ENCODE data around the gene SBNO2.

SBNO2 gene

DNA sequence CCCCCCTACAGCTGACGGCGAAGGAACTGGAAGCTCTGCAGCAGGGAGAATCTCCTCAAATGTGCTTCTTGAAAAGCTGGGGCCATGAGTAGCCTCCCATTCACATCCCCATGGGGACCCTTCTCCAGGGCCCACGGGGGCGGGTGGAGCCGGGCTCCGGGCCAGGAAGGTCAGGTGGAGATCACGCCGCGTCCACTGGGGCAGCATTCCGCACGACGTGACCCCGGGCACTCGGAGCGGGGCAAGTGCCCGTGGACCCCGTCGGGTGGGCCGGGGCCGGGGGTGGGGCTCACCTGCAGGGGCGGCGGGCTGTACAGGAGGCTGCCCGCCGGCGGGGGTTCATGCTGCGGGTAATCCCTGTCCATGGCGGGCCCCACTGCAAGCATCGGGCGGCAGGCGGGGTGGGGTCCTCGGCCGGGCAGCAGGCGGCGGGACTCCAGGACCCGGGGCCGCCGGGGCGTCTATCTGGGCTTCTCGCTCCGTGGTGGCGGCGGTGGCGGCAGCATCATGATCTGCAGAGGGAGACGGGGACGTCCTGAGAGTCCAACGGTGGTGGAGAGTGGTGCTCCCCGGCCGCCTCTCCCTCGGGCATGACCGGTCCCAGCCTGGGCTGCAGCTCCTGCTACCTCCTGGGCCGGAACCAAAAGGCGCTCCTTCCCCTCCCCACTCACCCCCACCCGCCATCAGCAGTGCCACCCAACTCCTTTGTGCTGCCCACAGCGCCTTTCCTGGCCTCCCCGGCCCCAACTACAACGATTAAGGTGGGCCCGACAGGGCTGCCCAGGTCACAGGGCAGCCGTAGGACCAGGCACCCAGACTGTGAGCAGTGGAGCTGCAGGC is 20.0 kb downstream of the SBNO2 start:
- DNase-seq: no peak

DNA sequence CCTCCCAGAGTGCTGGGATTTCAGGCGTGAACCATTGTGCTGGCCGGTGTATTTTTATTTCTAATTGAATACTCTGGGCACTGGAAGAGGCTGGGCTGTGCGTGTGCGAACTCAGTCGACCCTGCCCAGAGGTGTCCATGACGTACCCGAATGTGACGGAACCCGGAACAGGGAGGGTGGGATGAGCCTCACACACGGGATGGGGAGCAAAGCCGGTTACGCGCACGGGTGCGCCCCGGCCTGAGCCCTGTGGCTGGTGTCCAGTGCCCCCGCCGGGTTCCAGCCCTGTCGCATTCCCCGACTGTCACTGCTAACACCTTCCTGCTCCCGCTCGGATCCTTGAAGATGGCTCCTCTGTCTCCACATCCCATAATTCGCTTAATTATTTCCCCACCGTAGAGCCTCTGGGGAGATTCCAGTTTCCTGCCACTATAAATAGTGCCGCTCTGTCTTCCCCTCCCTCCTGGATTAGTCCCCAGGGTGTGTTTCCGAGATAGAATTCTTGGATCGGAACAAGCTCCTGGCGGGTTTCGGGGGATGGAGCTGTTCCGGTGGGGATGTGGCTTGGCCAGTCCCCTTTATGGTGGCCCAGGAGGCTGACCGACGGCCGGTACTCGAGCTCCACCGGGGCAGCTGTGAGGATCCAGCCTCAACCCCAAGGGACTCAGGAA is 22.0 kb downstream of the SBNO2 start:
- no peak for DNase-seq

DNA sequence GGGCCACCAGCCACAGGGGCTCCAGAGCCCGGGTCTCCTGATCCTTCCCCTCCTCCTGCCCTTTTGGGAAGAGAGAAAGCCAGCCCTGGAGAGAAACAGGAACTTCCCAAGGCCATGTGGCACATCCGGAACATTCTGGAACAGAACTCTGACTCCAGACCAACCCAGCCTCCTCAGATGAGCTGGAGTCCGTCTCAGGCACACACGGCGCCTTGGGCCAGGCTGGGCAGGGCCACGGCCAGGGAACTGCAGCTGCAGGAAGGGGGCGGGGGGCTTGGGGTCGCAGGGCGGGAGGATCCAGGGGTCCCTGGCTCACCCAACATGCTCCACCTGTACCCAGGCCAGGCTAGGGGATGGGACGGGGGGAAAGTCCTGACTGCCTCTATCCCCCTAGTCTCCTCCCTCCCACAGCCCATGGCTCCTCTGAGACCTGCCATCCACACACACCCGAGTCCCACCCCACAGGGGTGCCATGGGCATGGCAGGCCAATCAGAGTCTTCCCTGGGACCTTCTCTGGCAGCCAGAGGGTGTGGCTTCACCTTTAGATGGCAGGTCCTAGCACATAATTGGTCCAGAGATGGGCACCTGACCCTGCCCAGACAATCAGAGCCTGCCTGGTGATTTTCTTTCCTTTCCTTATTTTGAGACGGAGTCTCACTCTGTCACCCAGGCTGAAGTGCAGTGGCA is 22.9 kb downstream of the SBNO2 start:
- DNase-seq: no peak

DNA sequence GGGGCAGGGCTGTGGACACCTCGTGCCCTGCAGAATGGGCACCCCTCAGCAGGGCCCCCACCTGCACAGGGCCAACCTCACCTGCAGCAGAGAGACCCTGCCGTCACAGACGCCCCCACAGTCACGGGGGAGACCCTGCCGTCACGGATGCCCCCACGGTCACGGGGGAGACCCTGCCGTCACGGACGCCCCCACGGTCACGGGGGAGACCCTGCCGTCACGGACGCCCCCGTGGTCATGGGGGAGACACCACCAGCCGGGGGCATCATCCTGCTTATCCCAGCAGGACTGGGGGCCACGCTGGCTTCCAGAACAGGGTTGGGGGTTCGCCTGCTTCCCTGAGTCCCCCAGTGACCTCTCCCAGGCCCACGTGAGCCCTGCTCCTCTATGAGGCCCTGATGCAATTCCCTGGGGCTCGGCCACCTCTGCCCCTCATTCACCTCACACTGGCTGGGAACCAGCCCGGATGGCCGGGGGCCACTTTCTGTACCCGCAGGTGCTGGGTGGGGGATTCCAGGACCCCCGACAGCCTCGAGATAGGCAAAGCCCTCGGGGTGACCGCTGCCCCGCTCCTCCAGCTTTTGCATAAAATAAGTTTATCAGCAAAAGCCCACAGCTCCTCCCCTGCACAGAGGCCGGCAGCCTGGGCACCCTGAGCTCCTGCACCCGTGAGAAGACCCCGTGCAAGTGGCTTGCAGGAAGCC is 23.6 kb downstream of the SBNO2 start:
- DNase-seq: no peak

DNA sequence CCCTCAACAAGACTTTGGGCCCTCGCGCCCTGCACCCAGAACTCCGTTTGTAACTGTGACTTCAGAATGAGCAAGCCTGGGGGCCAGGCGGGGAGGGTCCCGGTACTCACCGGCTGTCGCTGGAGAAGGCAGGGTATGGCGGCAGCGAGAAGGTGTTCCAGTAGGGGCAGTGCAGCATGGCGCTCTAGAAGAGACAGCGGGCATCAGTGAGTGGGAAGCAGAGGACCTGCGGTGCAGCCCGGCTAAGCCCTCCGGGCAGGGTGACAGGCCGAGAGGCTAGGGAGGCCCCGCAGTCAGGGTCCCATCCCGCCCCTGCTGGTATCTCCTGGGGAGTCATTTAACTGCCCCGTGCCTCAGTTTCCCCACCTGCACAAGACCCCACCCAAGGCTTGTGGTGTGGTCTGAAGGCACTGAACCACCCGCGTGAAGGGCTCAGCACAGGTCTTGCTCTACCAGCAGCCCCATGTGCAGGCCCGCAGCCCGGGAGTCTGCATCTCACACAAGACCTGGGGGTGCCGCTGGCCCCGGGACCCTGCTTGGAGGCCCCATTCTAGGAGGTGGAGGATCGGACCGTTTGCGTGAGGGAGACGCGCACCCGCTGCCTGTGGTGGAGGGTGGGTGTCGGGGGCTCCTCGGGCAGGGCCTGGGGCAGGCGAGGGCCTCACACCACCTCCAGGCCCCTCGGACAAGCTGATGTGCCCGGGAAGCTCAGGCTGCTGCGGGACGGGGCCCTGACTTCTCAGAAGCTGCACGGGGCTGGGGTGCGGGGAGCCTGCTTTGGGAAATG is 24.6 kb downstream of the SBNO2 start:
- DNase-seq: no peak

DNA sequence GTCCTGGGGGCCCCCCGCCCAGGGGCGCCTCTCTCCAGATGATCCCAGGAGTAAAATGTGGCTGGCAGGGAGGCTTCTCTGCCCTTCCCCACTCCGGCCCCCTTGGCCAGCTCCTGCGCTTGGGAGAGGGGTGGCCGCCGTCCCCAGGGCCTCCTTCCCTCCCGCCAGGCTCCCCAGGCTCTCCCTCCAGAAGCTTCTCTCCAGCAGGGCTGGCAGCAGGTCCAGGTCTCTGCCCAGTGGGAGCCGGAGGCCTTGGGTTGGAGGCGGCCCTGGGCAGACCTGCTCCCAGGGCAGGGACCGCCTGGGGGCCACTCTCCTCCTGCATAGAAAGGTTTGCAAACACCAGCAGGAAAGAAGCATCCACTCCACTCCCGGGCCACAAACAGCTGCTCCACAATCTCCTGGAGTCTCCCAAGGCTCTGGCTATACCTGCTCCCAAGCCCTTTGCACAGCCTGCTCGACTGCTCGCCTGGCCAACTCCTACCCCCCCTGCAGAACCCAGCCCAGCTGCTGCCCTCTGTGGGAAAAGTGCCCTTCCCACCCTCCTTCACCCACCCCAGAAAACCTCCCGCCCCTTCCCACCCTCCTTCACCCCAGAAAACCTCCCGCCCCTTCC is 26.0 kb downstream of the SBNO2 start:
- no peak for DNase-seq

DNA sequence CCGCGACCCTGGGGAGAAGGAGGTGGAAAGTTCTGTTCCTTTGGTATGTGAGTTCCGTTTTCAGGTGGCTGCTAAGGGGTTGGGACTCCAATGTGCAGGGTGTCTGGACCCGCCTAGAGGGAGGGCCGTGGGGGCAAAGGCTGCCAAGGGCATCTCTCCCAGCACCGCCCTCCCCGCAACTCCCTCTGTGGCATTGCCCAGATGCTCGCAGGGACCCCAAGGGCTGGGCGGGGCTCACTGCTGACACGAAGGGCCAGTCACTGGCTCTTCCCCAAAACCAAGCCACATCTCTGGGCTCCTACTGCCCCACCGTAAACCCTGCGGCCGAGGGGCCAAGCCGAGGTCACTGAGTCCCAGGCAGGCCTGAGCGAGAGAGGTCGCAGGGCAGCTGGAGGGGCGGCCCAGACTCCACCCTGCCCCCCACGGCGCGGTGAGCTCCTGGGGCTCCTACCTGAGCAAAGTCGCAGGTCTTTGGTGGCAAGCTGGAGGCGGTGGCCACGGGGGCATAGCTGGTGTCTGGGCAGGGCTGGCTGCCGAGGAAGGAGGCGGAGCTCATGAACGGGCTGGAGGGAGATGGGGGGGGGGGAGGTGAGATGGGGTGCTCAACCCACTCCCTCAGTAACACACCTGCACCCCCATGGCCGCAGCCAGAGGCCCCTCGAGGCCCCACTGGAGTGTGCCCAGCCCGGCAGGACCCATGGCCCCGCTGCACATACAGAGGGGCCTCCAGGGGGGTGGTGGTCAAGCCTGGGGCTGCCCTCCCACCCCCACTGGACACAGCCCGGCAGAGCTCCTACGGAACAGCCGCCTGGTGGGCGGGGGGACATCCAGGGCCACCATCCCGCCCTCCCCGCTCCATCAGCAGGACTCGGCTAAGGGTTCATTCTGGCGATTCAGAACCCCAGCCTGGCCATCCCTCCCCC is 26.9 kb downstream of the SBNO2 start:
- DNase-seq: no peak

- no peak for DNase-seq
Measured at GRCh38 chr19:1146412-1146699, 27.7 kb downstream of the SBNO2 start.

DNA sequence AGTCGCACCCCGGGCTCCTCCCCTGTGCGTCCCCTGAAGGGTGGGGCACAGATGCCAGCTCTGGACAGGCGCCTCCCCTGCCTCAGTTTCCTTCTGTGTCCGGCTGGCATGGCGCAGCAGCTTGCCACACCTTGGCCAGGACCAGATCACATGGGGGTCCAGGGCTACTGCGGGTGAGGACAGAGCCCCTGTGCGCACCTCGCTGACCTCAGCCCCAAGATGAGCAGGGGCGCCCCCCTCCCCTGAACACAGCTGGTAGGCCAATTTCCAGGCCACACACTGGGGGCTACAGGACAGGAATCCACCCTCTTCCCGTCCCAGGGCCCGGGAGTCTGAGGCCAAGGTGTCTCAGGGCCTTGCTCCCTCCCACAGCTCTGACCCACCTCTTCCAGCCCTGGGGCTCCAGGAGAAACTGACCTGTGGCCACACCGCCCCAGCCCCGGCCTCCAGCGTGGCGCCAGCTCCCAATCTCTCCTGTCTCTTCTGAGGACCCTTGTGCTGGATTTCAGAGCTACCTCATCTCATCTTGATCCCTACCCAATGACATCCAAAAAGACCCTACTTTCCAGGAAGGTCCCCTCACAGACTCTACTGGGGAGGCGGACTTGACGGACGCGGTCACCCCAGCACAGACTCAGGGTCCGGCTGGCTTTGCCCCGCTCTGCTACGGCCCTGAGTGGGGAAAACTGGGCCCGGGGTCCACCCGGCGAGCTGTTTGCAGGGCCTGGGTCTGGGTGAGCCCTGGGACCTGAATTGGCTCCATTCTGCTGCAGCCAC is 28.2 kb downstream of the SBNO2 start:
- DNase-seq: no peak

GRCh38 chr19:1144741-1145140 is 29.3 kb downstream of the SBNO2 start:
- DNase-seq: no peak

DNA sequence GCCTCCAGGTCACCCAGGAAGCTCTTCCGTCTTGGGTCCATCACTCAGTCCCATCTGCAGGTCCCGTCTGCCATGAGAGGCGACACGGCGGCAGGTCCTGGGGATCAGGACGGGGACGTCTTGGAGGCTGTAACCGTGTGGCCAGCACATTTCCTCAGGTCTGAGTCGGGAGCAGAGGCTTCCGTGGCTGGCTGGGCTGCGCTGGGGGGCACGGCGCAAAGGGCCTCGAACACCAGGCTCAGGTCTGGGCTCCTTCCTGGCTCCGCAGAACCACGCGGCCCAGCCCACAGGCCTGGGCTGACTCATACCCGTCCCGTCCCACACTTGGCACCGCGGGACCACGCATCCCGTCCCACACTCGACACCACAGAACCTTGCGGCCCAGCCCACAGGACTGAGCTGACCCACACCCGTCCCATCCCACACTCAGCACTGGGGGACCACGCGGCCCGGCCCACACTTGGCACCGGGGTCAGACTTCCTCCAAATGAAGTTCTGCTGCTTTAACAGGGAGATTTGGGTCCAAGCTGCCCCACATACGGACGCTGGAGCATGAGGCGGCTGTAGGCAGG is 30.2 kb downstream of the SBNO2 start:
- no peak for DNase-seq

DNA sequence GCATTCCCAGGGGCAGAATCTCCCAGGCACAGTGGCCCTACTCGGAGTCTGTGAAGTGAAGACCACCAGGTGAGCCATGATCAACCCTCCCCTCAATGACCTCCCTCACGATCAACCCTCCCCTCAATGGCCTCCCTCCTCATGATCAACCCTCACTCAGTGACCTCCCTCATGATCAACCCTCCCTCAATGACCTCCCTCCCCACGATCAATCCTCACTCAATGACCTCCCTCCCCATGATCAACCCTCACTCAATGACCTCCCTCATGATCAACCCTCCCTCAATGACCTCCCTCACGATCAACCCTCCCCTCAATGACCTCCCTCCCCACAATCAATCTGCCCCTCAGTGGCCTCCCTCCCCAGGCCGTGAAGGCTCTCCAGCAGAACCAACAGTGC is 32.1 kb downstream of the SBNO2 start:
- no peak for DNase-seq

DNA sequence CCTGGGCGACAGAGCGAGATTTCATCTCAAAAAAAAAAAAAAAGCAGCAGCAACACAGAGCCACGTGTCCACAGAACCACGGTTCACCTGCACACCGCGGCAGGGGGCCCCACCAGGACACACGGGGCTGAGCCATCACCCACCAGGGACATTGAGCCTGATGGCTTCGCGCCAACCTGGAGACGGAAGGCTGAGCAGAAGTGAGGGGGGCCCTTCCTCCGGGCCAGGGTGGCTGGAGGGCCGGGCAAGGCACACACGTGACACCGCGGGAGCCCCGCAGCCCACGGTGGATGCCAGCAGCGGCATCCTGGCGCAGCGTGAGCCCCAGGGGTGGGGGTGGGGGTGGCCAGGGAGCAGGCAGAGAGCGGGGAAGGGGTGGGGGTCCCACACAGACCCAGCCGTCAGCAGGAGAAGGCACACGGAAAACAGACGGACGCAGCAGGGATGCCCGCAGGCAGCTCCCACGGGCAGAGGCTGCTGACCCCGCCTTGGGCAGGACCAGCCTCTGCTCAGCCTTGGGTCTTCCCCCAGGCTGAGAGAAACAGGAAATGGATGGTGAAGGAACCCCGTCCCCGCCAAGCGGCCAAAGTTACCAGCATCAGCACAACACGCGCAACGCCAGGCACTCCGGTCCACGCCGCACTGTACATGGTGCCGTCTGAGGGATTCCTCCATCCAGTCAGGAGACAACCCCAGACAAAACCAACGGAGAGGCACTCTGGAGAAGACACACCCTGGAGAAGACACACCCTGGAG is 33.6 kb downstream of the SBNO2 start:
- DNase-seq: no peak

GRCh38 chr19:1139126-1139525 is 34.9 kb downstream of the SBNO2 start:
- DNase-seq: no peak

DNA sequence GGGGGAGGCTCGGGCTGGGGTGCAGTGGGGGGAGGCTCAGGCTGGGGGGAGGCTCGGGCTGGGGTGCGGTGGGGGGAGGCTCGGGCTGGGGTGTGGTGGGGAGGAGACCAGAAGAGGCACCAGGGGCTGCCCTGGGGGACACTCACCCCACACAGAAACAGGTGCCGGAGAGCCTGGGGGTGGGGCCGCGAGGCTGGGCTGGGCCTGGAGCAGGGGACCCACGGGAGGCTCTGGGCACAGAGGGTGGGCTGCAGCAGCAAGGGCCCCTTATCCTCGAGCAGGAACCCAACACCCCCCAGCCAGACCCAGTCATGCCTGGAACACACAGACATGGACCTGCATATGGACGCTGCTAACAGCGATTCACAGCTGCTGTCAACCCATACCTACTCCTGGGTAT is 35.9 kb downstream of the SBNO2 start:
- DNase-seq: no peak

GRCh38 chr19:1136621-1137317 is 37.3 kb downstream of the SBNO2 start:
- DNase-seq: no peak

DNA sequence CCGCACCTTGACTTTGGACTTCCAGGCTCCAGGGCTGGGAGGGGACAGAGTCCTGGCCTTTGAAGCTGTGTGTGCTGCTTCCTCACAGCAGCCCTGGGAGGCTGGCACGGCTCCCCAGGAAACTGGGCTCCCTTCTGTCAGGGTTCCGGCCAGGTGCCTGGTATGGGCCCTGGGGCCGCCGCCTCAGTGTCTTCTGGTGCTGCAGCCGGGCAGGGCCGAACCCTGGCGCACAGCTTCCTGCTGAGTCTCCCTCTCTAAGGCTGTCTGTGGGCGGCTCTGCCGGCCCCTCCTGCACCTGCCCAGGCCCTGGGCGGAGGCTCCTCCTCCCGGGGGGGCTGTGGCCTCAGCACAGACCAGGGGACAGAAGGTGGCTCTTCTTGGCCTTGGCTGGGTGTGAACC is 37.9 kb downstream of the SBNO2 start:
- no peak for DNase-seq

DNA sequence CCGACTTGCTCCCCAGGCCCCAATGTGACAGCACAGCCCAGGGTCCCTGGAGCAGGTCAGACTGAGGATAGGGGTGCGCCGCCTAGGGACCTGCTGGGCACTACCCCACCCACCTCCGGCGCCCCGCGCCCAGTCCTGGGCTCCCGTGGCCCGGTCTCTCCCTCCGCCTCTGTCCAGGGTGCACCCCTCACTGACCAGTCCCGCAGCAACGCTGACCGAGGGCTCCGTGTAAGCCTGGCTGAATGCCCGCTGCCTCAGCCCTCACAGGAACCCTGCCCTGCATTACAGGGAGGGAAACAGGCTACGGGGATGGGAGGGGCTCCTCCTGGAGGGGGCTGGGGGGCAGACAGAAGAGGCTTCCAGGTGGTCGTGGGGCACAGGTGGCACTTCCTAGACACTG is 38.6 kb downstream of the SBNO2 start:
- DNase-seq: no peak

DNA sequence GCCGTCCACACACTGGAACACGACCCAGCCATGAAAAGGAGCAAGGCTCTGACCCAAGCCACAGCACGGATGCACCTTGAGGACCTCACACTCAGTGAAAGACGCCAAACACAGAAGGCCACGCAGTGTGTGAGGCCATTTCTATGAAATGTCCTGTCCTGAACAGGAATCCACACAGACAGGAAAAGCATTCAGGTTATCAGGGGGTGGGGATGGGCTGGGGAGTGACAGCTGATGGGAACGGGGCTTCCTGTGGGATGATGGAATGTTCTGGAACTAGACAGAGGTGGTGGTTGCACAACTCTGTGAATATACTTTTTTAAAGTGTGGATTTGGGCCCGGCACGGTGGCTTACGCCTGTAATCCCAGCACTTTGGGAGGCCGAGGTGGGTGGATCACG is 39.6 kb downstream of the SBNO2 start:
- no peak for DNase-seq

Measured in kidney glomerular epithelial cell (primary cell).